NCI-H1694 (cell line): ENCODE results near the gene ST3GAL4.
"Not testable (repeated sequence)": the region's sequence is repeated elsewhere in the genome, so short reads cannot be mapped to it uniquely, and the experiment has no call there.

ENCODE experiments used
- DNase-seq: peaks from one replicate; lab custom pipeline; 2025; lab: John Stamatoyannopoulos, UW

The ST3GAL4 gene

GRCh38 chr11:126346586-126346940, 8.9 kb upstream of the ST3GAL4 start:
- no peak for DNase-seq

GRCh38 chr11:126346946-126347345, 8.5 kb upstream of the ST3GAL4 start:
- not testable (repeated sequence) for DNase-seq

DNA sequence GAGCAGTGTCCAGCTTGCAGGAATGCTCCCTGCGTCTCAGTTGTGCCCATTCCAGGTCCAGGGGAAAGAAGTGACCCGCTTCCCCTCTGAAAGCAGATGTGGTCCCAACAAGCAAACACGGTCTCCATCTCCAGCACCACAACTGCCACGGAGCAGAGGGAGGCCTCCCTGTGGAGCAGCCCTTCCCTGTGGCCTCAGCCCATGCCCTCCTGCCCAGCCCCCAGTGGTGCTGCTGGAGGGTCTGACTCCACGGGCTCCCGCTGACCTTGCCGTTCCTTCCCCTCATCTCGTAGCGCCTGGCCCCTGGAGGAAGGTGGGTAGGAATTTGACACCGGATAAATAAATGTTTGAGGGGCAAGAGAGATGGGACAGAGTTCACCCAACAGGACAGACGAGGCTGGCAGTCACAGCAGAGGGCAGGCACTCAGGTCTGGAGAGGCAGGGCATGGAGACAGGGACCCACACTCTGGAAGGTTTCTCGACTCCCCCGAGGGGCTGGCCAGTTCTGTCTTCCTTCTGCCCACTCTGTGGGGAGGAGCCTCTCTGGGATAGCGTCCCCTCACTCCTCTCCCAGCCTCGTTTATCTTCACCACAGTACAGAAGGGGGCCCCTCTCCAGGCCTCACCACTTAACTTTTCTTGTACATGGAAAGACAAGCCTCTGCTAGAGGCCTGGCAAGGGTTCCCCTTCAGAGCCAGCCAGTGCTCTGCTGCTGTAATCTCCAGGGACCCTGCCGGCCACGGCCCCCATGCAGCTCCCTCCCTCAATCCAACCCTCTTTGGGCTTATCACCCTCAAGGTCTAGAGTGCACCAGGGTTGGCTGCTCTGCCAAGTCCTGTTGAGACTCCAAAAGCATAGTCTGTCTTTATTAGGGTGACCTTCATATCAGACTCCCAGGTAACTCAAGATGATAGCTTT, 7.5 kb upstream of the ST3GAL4 start:
- DNase-seq = no peak

GRCh38 chr11:126348806-126349582, 6.5 kb upstream of the ST3GAL4 start:
- DNase-seq = no peak

DNA sequence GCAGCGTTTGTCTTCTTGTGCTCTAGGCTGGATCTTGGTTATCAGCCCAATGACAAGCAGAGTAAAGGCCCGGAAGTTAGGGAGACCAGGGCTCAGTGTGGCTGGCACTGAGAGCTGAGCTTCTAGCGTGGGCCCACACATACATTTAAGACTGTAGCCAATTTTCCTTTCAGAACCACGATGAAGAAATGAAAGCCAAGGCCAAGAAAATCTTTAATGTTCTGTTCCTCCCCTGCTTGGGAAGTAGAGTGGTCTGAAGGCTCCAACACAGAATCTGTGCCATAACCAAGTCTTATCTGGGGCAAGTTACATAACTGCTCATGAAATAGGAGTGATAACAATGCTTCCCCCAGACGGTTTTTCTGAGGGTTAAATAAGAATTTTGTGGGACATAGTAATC, 4.7 kb upstream of the ST3GAL4 start:
- DNase-seq = no peak

GRCh38 chr11:126352163-126352562, 3.3 kb upstream of the ST3GAL4 start:
- no peak for DNase-seq

- no peak for DNase-seq
Measured at GRCh38 chr11:126352934-126353801, 2.3 kb upstream of the ST3GAL4 start.

GRCh38 chr11:126354631-126355323, 709 bp upstream of the ST3GAL4 start:
- no peak for DNase-seq

DNA sequence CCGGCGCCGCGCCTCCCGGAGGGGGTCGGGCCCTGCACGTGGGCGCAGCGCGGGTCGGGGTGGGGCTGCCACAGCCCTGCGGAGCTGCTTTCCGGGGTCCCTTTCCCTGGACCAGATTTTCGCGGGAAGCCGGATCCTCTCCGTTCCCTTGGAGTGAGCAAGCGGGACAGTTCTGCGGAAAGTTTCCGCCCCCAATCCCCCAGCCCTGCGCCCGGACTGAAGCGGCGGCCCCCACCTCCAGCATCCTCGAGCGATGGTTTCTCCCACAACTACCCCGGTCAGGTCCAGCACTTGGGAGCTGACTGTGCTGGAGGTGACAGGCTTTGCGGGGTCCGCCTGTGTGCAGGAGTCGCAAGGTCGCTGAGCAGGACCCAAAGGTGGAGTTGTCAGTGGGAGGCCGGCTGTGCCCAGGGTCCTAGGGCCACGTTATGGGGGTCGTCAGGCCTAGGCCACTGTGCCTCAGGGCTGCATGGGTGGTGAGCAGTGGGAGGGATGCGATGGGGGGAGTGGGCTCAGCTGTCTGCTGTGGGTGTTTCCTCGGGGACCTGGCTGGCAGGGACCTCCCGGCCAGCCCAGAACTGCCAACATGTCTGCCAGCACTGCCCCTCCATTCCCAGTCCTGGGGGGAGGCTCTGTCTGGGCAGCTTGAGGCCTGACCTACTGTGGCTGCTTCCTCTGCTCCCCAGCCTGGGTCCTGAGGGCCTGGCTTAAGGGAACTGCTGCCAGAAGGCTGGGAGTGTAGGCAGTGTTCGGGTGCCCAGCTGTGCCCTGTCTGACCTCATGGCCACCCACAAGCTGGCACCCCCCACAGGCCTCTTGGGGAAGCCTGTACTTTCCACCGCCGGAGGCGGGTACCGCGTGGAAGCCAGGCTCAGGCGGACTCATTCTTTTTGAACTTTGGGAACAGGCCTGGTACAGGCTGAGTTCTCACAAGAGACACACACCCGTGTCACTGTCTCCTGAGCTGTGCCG, 726 bp downstream of the ST3GAL4 start:
- DNase-seq = no peak

DNA sequence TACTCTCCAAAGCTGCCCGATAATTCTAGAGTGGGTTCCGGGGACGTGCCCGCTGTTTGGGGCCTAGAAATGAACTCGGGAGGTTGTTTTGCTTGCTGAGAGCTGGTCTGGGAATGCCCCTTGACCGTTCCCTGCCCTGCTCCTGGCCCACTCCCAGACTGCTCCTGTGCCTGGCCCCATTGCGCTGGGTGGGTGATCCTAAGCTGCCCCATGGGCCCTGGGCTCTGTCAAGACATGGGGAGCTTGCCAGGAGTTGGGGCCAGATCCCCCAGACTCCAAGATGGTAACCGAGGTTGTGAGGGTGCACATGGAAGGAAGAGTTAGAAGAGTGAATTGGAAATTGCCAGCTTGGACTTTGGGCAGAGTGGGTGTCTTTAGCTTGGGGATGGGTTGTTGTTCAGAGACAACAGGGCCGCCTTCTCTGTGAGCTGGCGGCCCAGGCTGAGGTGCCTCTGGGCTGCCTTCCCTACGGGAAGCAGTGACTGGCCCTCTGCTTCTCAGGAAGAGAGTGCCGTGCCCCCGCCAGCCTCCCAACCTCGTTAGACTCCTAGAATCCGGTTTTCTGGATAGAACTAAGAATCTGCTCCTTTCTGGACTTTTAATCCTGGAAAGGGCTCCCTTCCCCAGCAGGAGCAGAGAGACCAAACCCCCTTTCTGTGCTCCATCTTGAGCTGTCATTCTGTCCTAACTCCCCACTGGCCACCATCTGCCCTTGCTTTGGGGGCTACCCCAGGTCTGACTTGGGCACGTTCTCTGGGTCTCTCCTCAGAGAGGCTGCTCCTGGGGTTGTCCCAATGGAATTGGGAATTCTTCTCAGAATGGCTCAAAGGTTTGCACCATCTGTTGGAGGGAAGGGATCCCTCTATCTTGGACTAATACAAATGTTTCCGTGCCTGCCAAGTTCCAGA, 1.8 kb downstream of the ST3GAL4 start:
- no peak for DNase-seq

DNA sequence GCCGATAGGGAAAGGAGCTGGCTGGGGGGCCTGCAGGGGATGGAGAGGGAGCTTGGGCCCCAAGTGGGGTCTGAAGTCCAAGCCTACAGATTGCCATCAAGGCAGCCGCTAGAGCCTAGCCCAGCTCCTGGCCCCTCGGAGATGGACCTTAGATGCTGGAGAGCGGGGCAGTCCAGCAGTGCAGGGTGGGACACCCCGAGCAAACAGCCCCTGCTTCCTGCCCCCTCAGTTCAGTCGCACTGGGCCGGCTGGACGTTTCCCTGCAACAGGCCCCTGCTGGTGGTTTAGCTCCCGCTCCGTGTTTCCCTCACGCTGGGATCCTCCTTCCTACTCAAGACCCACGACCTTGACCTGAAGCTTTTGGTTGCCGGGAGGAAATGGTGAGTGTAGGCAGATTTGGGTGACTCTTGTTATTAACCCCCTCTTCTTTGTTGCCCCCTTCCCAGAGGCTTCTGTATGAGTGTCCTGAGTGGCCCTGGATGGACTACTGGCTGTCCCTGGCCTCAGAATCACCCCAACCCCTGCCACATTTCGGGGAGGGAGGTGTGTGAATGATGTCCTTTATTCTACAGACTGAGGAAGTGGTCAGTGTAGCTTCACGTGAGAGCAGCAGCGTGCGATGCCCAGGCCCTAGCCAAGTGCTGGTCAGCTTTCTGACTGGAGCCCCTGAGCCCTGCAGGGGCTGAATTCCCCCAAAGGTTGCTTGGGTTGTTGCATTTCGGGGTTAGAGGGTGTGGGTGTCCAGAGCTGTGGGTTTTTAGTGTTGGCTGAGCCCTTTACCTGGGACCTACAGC, 2.7 kb downstream of the ST3GAL4 start:
- no peak for DNase-seq

- DNase-seq = no peak
Measured at GRCh38 chr11:126358763-126359160, 3.3 kb downstream of the ST3GAL4 start.

DNA sequence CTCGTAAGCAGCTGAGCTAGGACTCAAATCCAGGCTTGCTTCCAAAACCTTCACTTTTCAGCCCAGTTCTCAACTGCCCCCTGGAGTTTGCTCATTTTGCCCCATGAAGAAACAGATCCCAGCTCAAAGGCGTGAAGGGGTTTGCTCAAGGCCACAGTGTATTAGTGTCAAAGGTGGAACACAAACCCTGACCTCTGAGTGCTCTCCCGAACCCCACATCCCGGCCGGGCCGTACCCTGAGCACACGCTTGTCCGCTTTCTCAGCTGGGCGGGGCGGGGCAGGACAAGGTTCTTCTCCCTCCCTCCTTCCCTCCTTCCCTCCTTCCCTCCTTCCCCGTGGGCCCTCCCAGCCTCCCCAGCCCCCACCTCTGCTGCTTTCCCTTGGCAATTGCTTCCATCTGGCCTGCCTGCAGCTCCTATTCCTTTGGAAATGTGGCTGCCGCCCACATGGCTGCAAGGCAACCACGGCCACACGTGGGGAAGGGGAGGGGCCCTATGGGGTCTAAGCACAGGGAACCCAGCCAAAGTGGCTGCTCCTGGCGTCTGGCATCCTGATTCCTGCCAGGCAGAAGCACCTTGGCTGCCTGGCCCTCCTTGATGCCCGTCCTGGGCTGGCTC, 4.1 kb downstream of the ST3GAL4 start:
- DNase-seq = peak; percentile 47

DNA sequence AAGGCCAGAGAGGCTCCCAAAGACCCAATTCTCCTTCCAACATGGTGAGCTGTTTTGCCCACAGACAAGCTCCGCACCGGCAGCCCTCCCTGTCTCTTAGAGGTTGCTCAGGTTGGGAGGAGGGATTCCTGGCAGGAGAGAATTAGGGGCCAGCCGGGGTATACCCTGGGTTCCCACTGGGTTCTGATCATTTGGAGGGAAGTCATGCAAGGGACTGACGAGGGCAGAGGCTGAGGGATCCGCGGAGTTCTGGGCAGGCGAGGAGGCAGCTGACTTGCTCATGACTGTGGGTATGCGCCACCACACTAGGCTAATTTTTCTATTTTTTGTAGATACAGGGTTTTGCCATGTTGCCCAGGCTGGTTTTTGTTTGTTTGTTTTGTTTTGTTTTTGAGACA, 4.6 kb downstream of the ST3GAL4 start:
- DNase-seq = no peak

GRCh38 chr11:126361400-126361799, 5.9 kb downstream of the ST3GAL4 start:
- DNase-seq = no peak

DNA sequence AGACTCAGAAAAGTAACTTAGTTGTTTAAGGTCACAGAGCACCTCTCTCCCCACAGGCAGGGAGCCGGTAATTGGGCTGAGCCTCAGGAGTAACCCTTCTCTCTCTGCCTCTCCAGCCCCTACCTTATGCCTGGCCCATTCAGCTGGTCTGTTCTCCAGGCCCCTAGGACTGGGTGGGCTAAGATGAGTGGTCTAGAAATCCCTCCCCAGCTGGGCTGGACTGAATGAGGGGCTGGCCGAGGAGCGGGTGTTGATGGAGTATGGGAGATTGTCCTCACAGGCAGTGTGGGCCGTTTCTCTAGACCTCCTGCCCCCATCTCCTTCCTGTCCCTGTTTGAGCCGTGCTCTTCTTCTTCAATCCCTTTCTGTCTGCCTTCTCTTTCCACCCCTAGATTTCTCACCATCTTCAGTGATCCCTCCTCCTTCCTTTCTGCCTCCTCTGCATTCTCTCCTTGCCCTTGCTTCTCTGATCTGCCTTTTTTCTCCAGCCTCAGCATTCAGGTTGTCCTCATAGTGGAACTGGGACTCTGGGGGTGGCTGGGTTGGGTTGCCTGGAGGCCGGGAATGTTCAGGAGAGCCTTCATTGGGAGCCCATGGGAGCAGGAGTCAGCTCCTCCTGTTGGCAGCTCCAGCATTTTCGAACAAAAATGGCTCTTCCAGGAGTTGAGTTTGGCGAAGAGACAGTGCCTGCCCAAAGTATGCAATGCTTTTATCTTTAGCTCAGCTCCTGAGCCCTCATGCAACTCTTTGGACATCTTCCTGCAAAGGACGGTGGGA, 7.6 kb downstream of the ST3GAL4 start:
- no peak for DNase-seq

DNA sequence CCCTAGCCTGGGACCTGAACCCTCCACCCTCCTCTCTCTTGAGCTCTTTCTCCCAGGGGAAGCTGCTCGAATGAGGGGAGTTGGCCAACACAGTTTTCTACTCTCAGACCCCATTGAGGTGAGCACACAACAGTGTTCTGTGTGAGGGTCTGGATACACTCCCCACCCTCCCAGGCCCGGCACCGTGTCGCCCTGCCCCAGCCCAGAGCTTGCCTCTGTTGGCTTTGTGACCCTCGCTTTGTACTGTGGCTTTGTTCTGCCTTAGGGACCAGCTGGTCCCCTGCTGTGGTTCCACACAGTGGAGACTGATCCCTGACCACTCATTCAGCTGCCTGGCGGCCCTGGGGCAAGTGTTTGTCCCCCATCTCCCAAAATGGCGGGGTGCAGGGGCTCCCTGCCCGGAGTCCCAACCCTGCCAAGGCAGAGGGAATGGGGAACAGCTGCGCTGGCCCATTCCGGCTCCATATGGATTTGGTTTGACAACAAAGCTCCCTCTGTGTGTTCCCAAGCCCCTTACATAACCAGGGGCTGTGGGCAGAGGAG, 8.3 kb downstream of the ST3GAL4 start:
- DNase-seq = no peak
